GM12891 (cell line): ENCODE results near the gene STIL. TPM values are rescaled to one million over a fixed set of nuclear protein-coding genes. Genes with fewer than 3 reads are reported as not detected.
"Not testable (repeated sequence)": the region's sequence is repeated elsewhere in the genome, so short reads cannot be mapped to it uniquely, and the experiment has no call there.

Source experiments
- DNase-seq: peaks from one replicate; pipeline ENCODE4 v3.0.0; 2011; ENCODE audit warnings: low spot score; ENCODE audit not compliant: insufficient read length
- FAIRE-seq: peaks from 2 replicates; lab custom pipeline; 2011; peaks lifted over from hg19 to GRCh38; lab: Jason Lieb, UNC
- PAX5 ChIP-seq: IDR thresholded peaks from 2 replicates; pipeline ENCODE4 v1.6.1; 2011; ENCODE audit warnings: low read length, moderate library complexity, mild to moderate bottlenecking; ENCODE audit not compliant: insufficient read depth, severe bottlenecking
- POLR2A ChIP-seq: IDR thresholded peaks from 2 replicates; pipeline ENCODE4 v1.6.1; 2011; ENCODE audit warnings: low read depth, low read length, control low read depth
- POLR2AphosphoS5 ChIP-seq: IDR thresholded peaks from 2 replicates; pipeline ENCODE4 v1.6.1; 2011; ENCODE audit warnings: low read depth, low read length, control low read depth
- POU2F2 ChIP-seq: IDR thresholded peaks from 2 replicates; pipeline ENCODE4 v1.6.1; 2011; ENCODE audit warnings: low read depth, mild to moderate bottlenecking, control low read depth, low read length, moderate library complexity
- SPI1 ChIP-seq: IDR thresholded peaks from 2 replicates; pipeline ENCODE4 v1.6.1; 2011; ENCODE audit warnings: low read depth, low read length, control low read depth
- TAF1 ChIP-seq: IDR thresholded peaks from 2 replicates; pipeline ENCODE4 v1.6.1; 2011; ENCODE audit warnings: low read depth, low read length, control low read depth
- polyA plus RNA-seq: library from polyadenylated mRNA; unstranded; fragments of >200 nt; gene quantifications from one replicate; pipeline ENCODE4 v1.2.1, GENCODE V29; 2012; ENCODE audit warnings: low read depth, missing spikeins, inconsistent platforms; ENCODE audit not compliant: missing spikeins

The STIL gene
- 7.2 TPM for polyA plus RNA-seq

- DNase-seq (peak; percentile 86), FAIRE-seq (peak; percentile 91)
- no peak for TF ChIP-seq PAX5
- peak; percentile 88 for TF ChIP-seq POLR2A
- peak; percentile 26; the same call in 1 of the 2 replicates for TF ChIP-seq SPI1
- TF ChIP-seq POU2F2, result 0 out of 2 replicates have a peak, but pooled peaks have one; percentile 22
- peak; percentile 80; the same call in 1 of the 2 replicates for TF ChIP-seq POLR2AphosphoS5
- TF ChIP-seq TAF1, result peak; percentile 88
Measured at GRCh38 chr1:47313915-47314664, at the start of gene STIL. STIL (minus strand) TSS chr1:47314147; CDS start chr1:47310319, 3,828 bp downstream.

- FAIRE-seq, result no peak
- TF ChIP-seq POLR2A (no peak), PAX5 (no peak), TAF1 (no peak), POU2F2 (no peak), SPI1 (no peak), POLR2AphosphoS5 (no peak)
- no peak for DNase-seq
Measured at GRCh38 chr1:47362828-47363227, 48.9 kb upstream of the STIL start.

- no peak for TF ChIP-seq POLR2A
- TF ChIP-seq POU2F2, result no peak
- DNase-seq, result no peak
- no peak for FAIRE-seq
Measured at GRCh38 chr1:47361380-47361779, 47.4 kb upstream of the STIL start.

GRCh38 chr1:47351305-47351704 lies 37.4 kb upstream of the STIL start:
- FAIRE-seq (peak; percentile 81), DNase-seq (no peak)
- TF ChIP-seq POU2F2, result no peak
- no peak for TF ChIP-seq POLR2A
- TF ChIP-seq POLR2AphosphoS5, result no peak
- no peak for TF ChIP-seq SPI1
- TF ChIP-seq TAF1, result no peak
- TF ChIP-seq PAX5, result no peak

- FAIRE-seq (no peak), DNase-seq (no peak)
Measured at GRCh38 chr1:47348246-47348645, 34.3 kb upstream of the STIL start.

GRCh38 chr1:47347735-47348134 lies 33.8 kb upstream of the STIL start:
- DNase-seq (no peak), FAIRE-seq (peak; percentile 58)
- TF ChIP-seq POU2F2 (no peak), PAX5 (no peak), TAF1 (no peak), POLR2A (no peak), SPI1 (no peak), POLR2AphosphoS5 (no peak)

More at GRCh38 chr1:47348246-47348645, 34.3 kb upstream of the STIL start:
- TF ChIP-seq POU2F2, result no peak
- no peak for TF ChIP-seq SPI1
- no peak for TF ChIP-seq TAF1
- no peak for TF ChIP-seq PAX5
- TF ChIP-seq POLR2A, result no peak
- no peak for TF ChIP-seq POLR2AphosphoS5

- FAIRE-seq, DNase-seq: not testable (repeated sequence)
Measured at GRCh38 chr1:47346979-47347378, 33.0 kb upstream of the STIL start.

- TF ChIP-seq PAX5, result no peak
- TF ChIP-seq POLR2AphosphoS5, result no peak
- TF ChIP-seq POU2F2, result no peak
- no peak for TF ChIP-seq POLR2A
- TF ChIP-seq TAF1, result no peak
- no peak for TF ChIP-seq SPI1
- DNase-seq, result no peak
- no peak for FAIRE-seq
Measured at GRCh38 chr1:47340227-47340626, 26.3 kb upstream of the STIL start.

GRCh38 chr1:47338249-47339077 lies 24.5 kb upstream of the STIL start:
- TF ChIP-seq TAF1, result no peak
- TF ChIP-seq POLR2A, result no peak
- TF ChIP-seq POU2F2, result no peak
- TF ChIP-seq PAX5, result no peak
- no peak for TF ChIP-seq SPI1
- TF ChIP-seq POLR2AphosphoS5, result no peak
- no peak for FAIRE-seq
- DNase-seq, result no peak
